Sigmoid colon (tissue), 3 donors: ENCODE measurements around the gene CHD1L.

Experiments
- CTCF ChIP-seq, 4 experiments: fragments of 450-650 bp in 3 of 4; fragments of 200-600 bp in 1 of 4; IDR thresholded peaks; one replicate each; pipeline ENCODE4 v1.5.1; 2016 to 2019; ENCODE audit warnings: antibody characterized with exemption in 4 of 4, mild to moderate bottlenecking in 3 of 4, moderate library complexity in 2 of 4
- POLR2A ChIP-seq, 2 donors: fragments of 450-650 bp; IDR thresholded peaks; one replicate each; pipeline ENCODE4 v1.6.1; 2016; ENCODE audit warnings: antibody characterized with exemption in 2 of 2, mild to moderate bottlenecking in 2 of 2, moderate library complexity in 2 of 2

- TF ChIP-seq CTCF (IDR thresholded peaks at IDR 0.05): no peak
- TF ChIP-seq POLR2A (IDR thresholded peaks at IDR 0.05): no peak
Observed at GRCh38 chr1:147213271-147213670, 29.2 kb upstream of the CHD1L start.
